Spinal cord (tissue), 10 donors: ENCODE measurements around the gene PI4K2A. TPM values are rescaled to one million over a fixed set of nuclear protein-coding genes. Genes with fewer than 3 reads are reported as not detected.
"Not testable (repeated sequence)": the region's sequence is repeated elsewhere in the genome, so short reads cannot be mapped to it uniquely, and the experiment has no call there.

Experiments
- DNase-seq, 6 donors: peaks; one replicate each; pipeline versions ENCODE4 v3.0.0 to v3.0.0-alpha.2; 2013 to 2015; ENCODE audit warnings: low spot score in 6 of 6, low read depth in 4 of 6
- H3K27ac ChIP-seq: one replicate; pipeline ENCODE4 v1.5.1; 2013; ENCODE audit warnings: low read depth, low read length, control low read depth
- H3K27me3 ChIP-seq: one replicate; pipeline ENCODE4 v1.6.1; 2013; ENCODE audit warnings: low read length; ENCODE audit not compliant: control insufficient read depth, insufficient read depth
- H3K36me3 ChIP-seq: one replicate; pipeline ENCODE4 v1.6.1; 2013; ENCODE audit warnings: low read length; ENCODE audit not compliant: control insufficient read depth, insufficient read depth
- H3K4me1 ChIP-seq: one replicate; pipeline ENCODE4 v1.6.1; 2013; ENCODE audit warnings: low read length; ENCODE audit not compliant: control insufficient read depth, insufficient read depth
- H3K4me3 ChIP-seq: one replicate; pipeline ENCODE4 v1.5.1; 2013; ENCODE audit warnings: low read depth, low read length, control low read depth
- H3K9me3 ChIP-seq: one replicate; pipeline ENCODE4 v1.6.1; 2013; ENCODE audit warnings: low read length; ENCODE audit not compliant: control insufficient read depth, insufficient read depth
- WGBS: methylation state at CpG from one replicate; pipeline ENCODE4 v1.1.5; 2013; ENCODE audit warnings: missing lambda C conversion rate; ENCODE audit not compliant: insufficient coverage; 5-methylcytosine and 5-hydroxymethylcytosine counted together
- polyA plus RNA-seq, 2 donors: library from polyadenylated mRNA; unstranded; fragments of 120-200 nt; gene quantifications; one replicate each; pipeline ENCODE4 v1.2.1, GENCODE V29; 2013; ENCODE audit not compliant: insufficient read length in 2 of 2
- total RNA-seq, 2 donors: library from RNA; depleted of rRNA in 1 of 2; stranded (reverse); fragments of 120-200 nt in 1 of 2; fragments of >200 nt in 1 of 2; gene quantifications; one replicate each; pipeline versions ENCODE4 v1.2.3 to v1.2.4, GENCODE V29; 2013 to 2014
- donor health status: healthy.

The PI4K2A gene
- total and polyA plus RNA-seq, 4 donors = 17.1 to 21.2 (median 19.0) TPM

GRCh38 chr10:97628228-97628627, 12.2 kb upstream of the PI4K2A start:
- Histone ChIP-seq H3K4me3 (no peak overlapping the region), H3K27ac (no peak overlapping the region), H3K9me3 (no peaks in the 10 kb centered on the region), H3K27me3 (no peaks in the 10 kb centered on the region), H3K36me3 (peaks cover 4% of the 10 kb centered on the region), H3K4me1 (peaks cover 5% of the 10 kb centered on the region)
- DNase-seq = no peak
- 100% methylated on average over 1 of the region's 3 CpGs for WGBS

DNA sequence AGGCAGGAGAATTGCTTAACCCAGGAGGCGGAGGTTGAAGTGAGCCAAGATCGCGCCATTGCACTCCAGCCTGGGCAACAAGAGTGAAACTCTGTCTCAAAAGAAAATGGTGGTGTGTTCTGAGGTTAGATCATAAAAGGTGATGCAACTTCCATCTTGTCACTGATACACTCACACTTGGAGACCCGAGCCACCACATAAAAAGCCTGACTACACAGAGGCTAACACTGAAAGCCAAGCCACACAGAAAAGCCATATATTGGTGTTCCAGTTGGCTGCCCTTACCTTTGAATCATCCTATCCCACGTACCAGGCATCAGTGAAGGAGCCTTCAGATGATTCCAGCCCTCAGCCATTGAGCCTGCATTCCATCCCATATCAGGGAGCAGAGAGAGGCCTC, 11.2 kb upstream of the PI4K2A start:
- 96% methylated on average over 5 of the region's 5 CpGs for WGBS

DNA sequence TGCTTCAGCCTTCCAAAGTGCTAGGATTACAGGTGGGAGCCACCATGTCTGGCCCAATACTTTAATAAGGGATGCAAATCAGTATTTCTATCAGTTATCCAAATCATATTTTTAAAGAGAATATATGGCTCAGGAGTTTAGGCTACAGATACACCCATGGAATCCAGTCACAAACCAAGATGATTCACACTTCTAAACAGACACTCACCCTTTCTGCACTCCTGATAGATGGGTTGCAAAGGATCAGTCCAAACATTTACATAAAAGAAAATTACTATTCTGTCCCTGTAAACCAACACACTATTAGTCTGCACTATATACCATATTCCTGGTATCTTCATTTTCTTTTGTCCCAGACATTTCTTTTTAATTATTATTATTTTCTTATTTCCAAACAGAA, 9.4 kb upstream of the PI4K2A start:
- Histone ChIP-seq H3K4me1 (peaks cover 12% of the 10 kb centered on the region), H3K9me3 (no peaks in the 10 kb centered on the region), H3K36me3 (peaks cover 4% of the 10 kb centered on the region), H3K4me3 (no peak overlapping the region), H3K27ac (no peak overlapping the region), H3K27me3 (no peaks in the 10 kb centered on the region)
- no peak for DNase-seq

More for the DNA sequence above, 11.2 kb upstream of the PI4K2A start:
- no peaks in the 10 kb centered on the region for H3K27me3 ChIP-seq
- H3K4me3 ChIP-seq = no peak overlapping the region
- peaks cover 12% of the 10 kb centered on the region for H3K4me1 ChIP-seq
- no peak overlapping the region for H3K27ac ChIP-seq
- H3K36me3 ChIP-seq = peaks cover 4% of the 10 kb centered on the region
- H3K9me3 ChIP-seq = no peaks in the 10 kb centered on the region
- DNase-seq = no peak

- peaks cover 12% of the 10 kb centered on the region for H3K4me1 ChIP-seq
- peak within 1 kb of the TSS; percentile 86 for H3K4me3 ChIP-seq
- peak within 1 kb of the TSS; percentile 79 for H3K27ac ChIP-seq
- no peaks in the 10 kb centered on the region for H3K27me3 ChIP-seq
- no peaks in the 10 kb centered on the region for H3K9me3 ChIP-seq
- peaks cover 4% of the 10 kb centered on the region for H3K36me3 ChIP-seq
- WGBS = under 1% methylated on average over 60 of the region's 62 CpGs
- DNase-seq = peak; percentile 92 to 99 (median 94)
These were observed 7.3 kb upstream of the PI4K2A start, which contains the start of gene MORN4 for GRCh38 chr10:97632949-97633884. TSS of gene MORN4 (minus strand) at chr10:97633500. CDS start at chr10:97619653, 13,847 bp downstream.

DNA sequence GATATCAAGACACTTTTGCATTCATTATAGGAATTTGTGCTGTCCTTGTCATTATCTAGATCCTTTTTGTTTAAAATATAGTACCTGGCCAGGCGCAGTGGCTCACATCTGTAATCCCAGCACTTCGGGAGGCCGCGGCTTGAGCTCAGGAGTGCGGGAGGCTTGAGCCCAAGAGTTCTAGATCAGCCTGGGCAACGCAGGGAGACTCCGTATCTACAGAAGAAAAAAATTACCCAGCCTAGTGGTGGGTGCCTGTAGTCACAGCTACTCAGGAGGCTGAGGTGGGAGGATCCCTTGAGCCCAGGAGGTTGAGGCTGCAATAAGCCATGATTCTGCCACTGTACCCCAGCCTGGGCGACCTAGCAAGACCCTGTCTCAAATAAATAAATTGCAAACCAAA, 6.5 kb upstream of the PI4K2A start:
- Histone ChIP-seq H3K4me1 (peaks cover 12% of the 10 kb centered on the region), H3K4me3 (peak overlapping the region; percentile 86), H3K36me3 (peaks cover 3% of the 10 kb centered on the region), H3K9me3 (no peaks in the 10 kb centered on the region), H3K27ac (peak overlapping the region; percentile 79), H3K27me3 (no peaks in the 10 kb centered on the region)
- no peak for DNase-seq
- WGBS = 90% methylated on average over 6 of the region's 8 CpGs

DNA sequence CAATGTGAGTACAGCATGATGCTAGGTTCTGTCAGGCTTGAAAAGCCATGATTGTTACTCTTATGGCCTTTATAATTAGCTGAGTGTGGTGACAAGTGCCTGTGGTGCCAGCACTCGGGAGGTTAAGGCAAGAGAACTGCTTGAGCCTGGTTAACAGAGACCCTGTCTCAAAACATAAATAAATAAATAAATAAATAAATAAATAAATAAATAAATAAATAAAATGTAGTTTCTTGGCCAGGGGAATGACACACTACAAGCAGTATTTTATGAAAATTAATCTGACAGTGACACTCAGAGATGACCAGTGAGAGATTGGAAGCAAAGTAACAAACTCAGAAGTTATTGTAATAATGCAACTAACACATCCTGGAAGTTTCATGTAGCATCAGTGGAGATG, 4.9 kb upstream of the PI4K2A start:
- Histone ChIP-seq H3K9me3 (no peaks in the 10 kb centered on the region), H3K36me3 (no peaks in the 10 kb centered on the region), H3K4me1 (peaks cover 12% of the 10 kb centered on the region), H3K27ac (no peak overlapping the region), H3K27me3 (no peaks in the 10 kb centered on the region), H3K4me3 (no peak overlapping the region)
- no peak for DNase-seq
- no CpG with 5 or more reads among the region's 1 CpG for WGBS

GRCh38 chr10:97639090-97639489, 1.4 kb upstream of the PI4K2A start:
- H3K4me1 ChIP-seq = peaks cover 18% of the 10 kb centered on the region
- not testable (repeated sequence) for H3K27me3 ChIP-seq, H3K36me3 ChIP-seq, H3K9me3 ChIP-seq, H3K4me3 ChIP-seq, DNase-seq, H3K27ac ChIP-seq
- WGBS = no CpG with 5 or more reads among the region's 3 CpGs

- WGBS = under 1% methylated on average over 59 of the region's 67 CpGs
- Histone ChIP-seq H3K27me3 (no peaks in the 10 kb centered on the region), H3K4me3 (peak overlapping the region; percentile 73), H3K27ac (peak overlapping the region; percentile 87), H3K9me3 (no peaks in the 10 kb centered on the region), H3K36me3 (peaks cover 11% of the 10 kb centered on the region), H3K4me1 (peaks cover 18% of the 10 kb centered on the region)
- DNase-seq = peak in 3 of 6 donors; percentile 10 to 32 (median 17)
These were observed 669 bp downstream of the PI4K2A start for GRCh38 chr10:97640868-97641811.

GRCh38 chr10:97642471-97643159, 2.1 kb downstream of the PI4K2A start:
- H3K4me1 ChIP-seq = peaks cover 18% of the 10 kb centered on the region
- H3K27ac ChIP-seq = not testable (repeated sequence)
- WGBS = 98% methylated on average over 11 of the region's 13 CpGs

More at GRCh38 chr10:97642471-97643159, 2.1 kb downstream of the PI4K2A start:
- not testable (repeated sequence) for H3K27me3 ChIP-seq, H3K4me3 ChIP-seq, DNase-seq, H3K9me3 ChIP-seq
- H3K36me3 ChIP-seq = peaks cover 17% of the 10 kb centered on the region
